ENCODE measurements around the gene IFRD2.

- TF ChIP-seq POLR2AphosphoS5 (IDR thresholded peaks at IDR 0.05): no peak
- no peak for TF ChIP-seq CTCF (IDR thresholded peaks at IDR 0.05)
- TF ChIP-seq POLR2A (IDR thresholded peaks at IDR 0.05): no peak
Observed at GRCh38 chr3:50263478-50264382, 28.5 kb downstream of the IFRD2 start.

Measured in sigmoid colon (tissue), 4 donors.